Mesendoderm (in vitro differentiated cells): ENCODE data around the gene TBC1D13.
"Not testable (repeated sequence)": the region's sequence is repeated elsewhere in the genome, so short reads cannot be mapped to it uniquely, and the experiment has no call there.

Source experiments
- DNase-seq: peaks from one replicate; pipeline ENCODE4 v3.0.0; 2013
- H2AK5ac ChIP-seq: 2 replicates; pipeline ENCODE4 v1.6.1; 2013; ENCODE audit warnings: low read length, inconsistent platforms
- H2BK120ac ChIP-seq: 2 replicates; pipeline ENCODE4 v1.6.1; 2013; ENCODE audit warnings: low read depth, mild to moderate bottlenecking, low read length, moderate library complexity, mixed read lengths
- H2BK15ac ChIP-seq: replicated peaks from 2 replicates; pipeline ENCODE4 v1.6.1; 2013; ENCODE audit warnings: low read depth, mild to moderate bottlenecking, moderate library complexity
- H2BK5ac ChIP-seq: 2 replicates; pipeline ENCODE4 v1.6.1; 2013; ENCODE audit warnings: low read length, inconsistent platforms
- H3K18ac ChIP-seq: 2 replicates; pipeline ENCODE4 v1.6.1; 2013; ENCODE audit warnings: mild to moderate bottlenecking, low read length, mixed read lengths
- H3K23ac ChIP-seq: one replicate; pipeline ENCODE4 v1.6.1; 2013; ENCODE audit warnings: low read length
- H3K27ac ChIP-seq: 2 replicates; pipeline ENCODE4 v1.5.1; 2013; ENCODE audit warnings: low read depth, mild to moderate bottlenecking, inconsistent platforms, low read length, moderate library complexity
- H3K27me3 ChIP-seq: 2 replicates; pipeline ENCODE4 v1.6.1; 2013; ENCODE audit warnings: low read length, control low read depth, mild to moderate bottlenecking, inconsistent platforms; ENCODE audit not compliant: insufficient read depth, poor library complexity
- H3K36me3 ChIP-seq: 2 replicates; pipeline ENCODE4 v1.6.1; 2013; ENCODE audit warnings: low read length, inconsistent platforms; ENCODE audit not compliant: control insufficient read depth, insufficient read depth
- H3K4ac ChIP-seq: one replicate; pipeline ENCODE4 v1.6.1; 2013; ENCODE audit warnings: low read depth, mild to moderate bottlenecking, low read length, moderate library complexity
- H3K4me1 ChIP-seq: 2 replicates; pipeline ENCODE4 v1.6.1; 2013; ENCODE audit warnings: low read depth, low read length, inconsistent platforms; ENCODE audit not compliant: control insufficient read depth
- H3K4me2 ChIP-seq: 2 replicates; pipeline ENCODE4 v1.6.1; 2013; ENCODE audit warnings: low read length
- H3K4me3 ChIP-seq: 2 replicates; pipeline ENCODE4 v1.5.1; 2013; ENCODE audit warnings: mild to moderate bottlenecking, low read length
- H3K56ac ChIP-seq: one replicate; pipeline ENCODE4 v1.6.1; 2013; ENCODE audit warnings: low read length
- H3K79me1 ChIP-seq: 2 replicates; pipeline ENCODE4 v1.6.1; 2013; ENCODE audit warnings: low read length, inconsistent platforms
- H3K79me2 ChIP-seq: 2 replicates; pipeline ENCODE4 v1.6.1; 2013; ENCODE audit warnings: mild to moderate bottlenecking, low read length; ENCODE audit not compliant: control insufficient read depth, insufficient read depth
- H3K9ac ChIP-seq: 2 replicates; pipeline ENCODE4 v1.6.1; 2013; ENCODE audit warnings: low read length, inconsistent platforms
- H4K5ac ChIP-seq: one replicate; pipeline ENCODE4 v1.6.1; 2013; ENCODE audit warnings: low read length
- H4K8ac ChIP-seq: one replicate; pipeline ENCODE4 v1.6.1; 2013; ENCODE audit warnings: low read depth, mild to moderate bottlenecking, control low read depth, low read length, moderate library complexity
- WGBS: extraction: QIAGEN DNeasy Blood & Tissue Kit; methylation state at CpG from one replicate; pipeline ENCODE4 v1.1.7; 2013; ENCODE audit warnings: low lambda C conversion rate, missing lambda C conversion rate; ENCODE audit not compliant: insufficient coverage; ENCODE audit errors: extremely low coverage; 5-methylcytosine and 5-hydroxymethylcytosine counted together

Gene TBC1D13

DNA sequence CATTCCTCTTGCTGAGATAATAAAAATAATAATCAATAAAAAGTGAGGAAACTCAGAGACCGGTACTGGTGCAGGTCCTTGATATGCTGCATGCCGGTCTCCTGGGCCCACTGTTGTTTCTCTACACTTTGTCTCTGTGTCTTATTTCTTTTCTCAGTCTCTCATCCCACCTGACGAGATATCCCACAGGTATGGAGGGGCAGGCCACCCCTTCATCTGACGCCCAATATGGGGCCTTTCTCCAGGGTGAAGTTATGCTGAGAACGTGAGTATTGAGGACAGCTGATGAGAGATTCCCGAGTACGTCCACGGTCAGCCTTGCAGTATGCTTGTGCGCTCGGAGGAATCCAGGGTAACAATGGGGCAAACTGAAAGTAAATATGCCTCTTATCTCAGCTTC is 64.0 kb downstream of the TBC1D13 start:
- H4K8ac ChIP-seq, DNase-seq, H3K27me3 ChIP-seq, H3K9ac ChIP-seq, H3K36me3 ChIP-seq, H3K4me1 ChIP-seq, H3K18ac ChIP-seq, H2BK120ac ChIP-seq, H3K79me1 ChIP-seq, H2AK5ac ChIP-seq, H3K56ac ChIP-seq, H3K4me3 ChIP-seq, H2BK15ac ChIP-seq, H3K79me2 ChIP-seq, H3K23ac ChIP-seq, H4K5ac ChIP-seq, H3K4ac ChIP-seq, H2BK5ac ChIP-seq, H3K27ac ChIP-seq, H3K4me2 ChIP-seq: not testable (repeated sequence)
- no CpG with 5 or more reads among the region's 10 CpGs for WGBS

DNA sequence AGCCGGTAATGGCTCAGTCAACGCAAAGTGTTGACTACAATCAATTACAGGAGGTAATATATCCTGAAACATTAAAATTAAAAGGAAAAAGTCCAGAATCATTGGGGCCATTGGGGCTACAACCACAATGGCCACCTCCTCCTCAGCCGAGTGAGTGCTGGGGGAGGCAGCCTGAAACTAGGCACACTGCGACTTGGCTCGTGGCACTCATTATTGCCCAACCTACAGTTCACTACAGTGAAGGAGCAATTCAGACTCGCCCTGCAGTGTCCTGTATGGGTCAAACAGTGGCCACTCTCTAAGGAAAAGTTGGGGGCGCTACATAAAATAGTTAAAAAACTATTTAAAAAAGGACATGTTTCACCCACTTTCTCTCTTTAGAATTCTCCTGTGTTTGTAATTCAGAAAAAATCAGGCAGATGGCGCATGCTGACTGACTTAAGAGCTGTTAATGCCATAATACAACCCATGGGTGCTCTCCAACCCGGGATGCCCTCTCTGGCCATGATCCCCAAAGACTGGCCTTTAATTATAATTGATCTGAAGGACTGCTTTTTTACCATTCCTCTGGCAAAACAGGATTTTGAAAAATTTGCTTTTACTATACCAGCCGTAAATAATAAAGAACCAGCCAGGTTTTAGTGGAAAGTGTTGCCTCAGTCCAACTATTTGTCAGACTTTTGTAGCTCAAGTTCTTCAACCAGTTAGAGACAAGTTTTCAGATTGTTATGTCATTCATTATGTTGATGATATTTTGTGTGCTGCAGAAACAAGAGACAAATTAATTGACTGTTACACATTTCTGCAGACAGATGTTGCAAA is 64.9 kb downstream of the TBC1D13 start:
- H2AK5ac ChIP-seq, H3K4ac ChIP-seq, H3K27me3 ChIP-seq, H3K36me3 ChIP-seq, H4K5ac ChIP-seq, H3K79me1 ChIP-seq, H2BK15ac ChIP-seq, H3K4me1 ChIP-seq, H3K27ac ChIP-seq, H2BK120ac ChIP-seq, H3K23ac ChIP-seq, H3K9ac ChIP-seq, H3K18ac ChIP-seq, H4K8ac ChIP-seq, H3K4me2 ChIP-seq, DNase-seq, H3K56ac ChIP-seq, H2BK5ac ChIP-seq, H3K79me2 ChIP-seq, H3K4me3 ChIP-seq: not testable (repeated sequence)
- WGBS, result no CpG with 5 or more reads among the region's 10 CpGs

DNA sequence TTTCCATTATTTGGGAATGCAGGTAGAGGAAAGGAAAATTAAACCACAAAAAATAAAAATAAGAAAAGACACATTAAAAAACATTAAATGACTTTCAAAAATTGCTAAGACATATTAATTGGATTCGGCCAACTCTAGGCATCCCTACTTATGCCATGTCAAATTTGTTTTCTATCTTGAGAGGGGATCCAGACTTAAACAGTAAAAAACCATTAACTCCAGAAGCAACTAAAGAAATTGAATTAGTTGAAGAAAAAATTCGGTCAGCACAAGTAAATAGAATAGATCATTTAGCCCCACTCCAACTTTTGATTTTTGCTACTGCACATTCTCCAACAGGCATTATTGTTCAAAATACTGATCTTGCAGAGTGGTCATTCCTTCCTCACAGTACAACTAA is 65.6 kb downstream of the TBC1D13 start:
- H4K5ac ChIP-seq, H3K36me3 ChIP-seq, H3K4ac ChIP-seq, H3K4me2 ChIP-seq, DNase-seq, H2BK120ac ChIP-seq, H2AK5ac ChIP-seq, H2BK5ac ChIP-seq, H3K9ac ChIP-seq, H3K4me3 ChIP-seq, H3K18ac ChIP-seq, H3K27ac ChIP-seq, H3K79me2 ChIP-seq, H3K56ac ChIP-seq, H3K23ac ChIP-seq, H4K8ac ChIP-seq, H3K4me1 ChIP-seq, H3K27me3 ChIP-seq, H2BK15ac ChIP-seq, H3K79me1 ChIP-seq: not testable (repeated sequence)
- WGBS, result no CpG with 5 or more reads among the region's 2 CpGs

DNA sequence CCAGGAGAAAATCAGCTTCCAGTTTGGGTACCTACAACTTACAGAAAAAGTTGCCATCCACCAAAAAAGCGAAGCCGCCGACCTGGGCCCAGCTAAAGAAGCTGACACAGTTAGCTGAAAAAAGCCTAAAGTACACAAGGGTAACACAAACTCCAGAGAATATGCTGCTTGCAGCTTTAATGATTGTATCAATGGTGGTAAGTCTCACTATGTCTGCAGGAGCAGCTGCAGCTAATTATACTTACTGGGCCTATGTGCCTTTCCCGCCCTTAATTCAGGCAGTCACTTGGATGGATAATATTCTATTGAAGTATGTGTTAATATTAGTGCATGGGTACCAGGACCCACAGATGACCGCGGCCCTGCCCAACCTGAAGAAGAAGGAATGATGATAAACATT is 67.4 kb downstream of the TBC1D13 start:
- not testable (repeated sequence) for H3K4me2 ChIP-seq, H3K4ac ChIP-seq, DNase-seq, H3K18ac ChIP-seq, H2BK120ac ChIP-seq, H2BK15ac ChIP-seq, H3K79me2 ChIP-seq, H2BK5ac ChIP-seq, H3K79me1 ChIP-seq, H3K23ac ChIP-seq, H4K8ac ChIP-seq, H3K9ac ChIP-seq, H3K56ac ChIP-seq, H2AK5ac ChIP-seq, H3K27me3 ChIP-seq, H3K36me3 ChIP-seq, H3K4me1 ChIP-seq, H3K4me3 ChIP-seq, H3K27ac ChIP-seq, H4K5ac ChIP-seq
- no CpG with 5 or more reads among the region's 6 CpGs for WGBS

DNA sequence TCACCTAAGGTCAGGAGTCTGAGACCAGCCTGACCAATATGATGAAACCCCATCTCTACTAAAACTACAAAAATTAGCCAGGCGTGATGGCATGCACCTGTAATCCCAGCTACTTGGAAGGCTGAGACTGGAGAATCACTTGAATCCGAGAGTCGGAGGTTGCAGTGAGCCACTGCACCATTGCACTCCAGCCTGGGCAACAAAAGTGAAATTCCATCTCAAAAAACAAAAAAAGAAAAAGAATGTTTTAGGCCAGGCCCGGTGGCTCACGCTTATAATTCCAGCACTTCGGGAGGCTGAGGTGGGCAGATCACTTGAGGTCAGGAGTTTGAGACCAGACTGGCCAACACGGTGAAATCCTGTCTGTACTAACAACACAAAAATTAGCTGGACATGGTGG is 71.4 kb downstream of the TBC1D13 start:
- not testable (repeated sequence) for H2BK120ac ChIP-seq, H3K27me3 ChIP-seq, H3K18ac ChIP-seq

More for the DNA sequence above, 71.4 kb downstream of the TBC1D13 start:
- not testable (repeated sequence) for H2AK5ac ChIP-seq, H3K4ac ChIP-seq, H3K56ac ChIP-seq, H3K79me2 ChIP-seq, DNase-seq, H3K9ac ChIP-seq, H3K36me3 ChIP-seq, H2BK5ac ChIP-seq, H4K8ac ChIP-seq, H2BK15ac ChIP-seq, H3K4me2 ChIP-seq, H3K23ac ChIP-seq, H3K4me1 ChIP-seq, H3K79me1 ChIP-seq, H3K27ac ChIP-seq, H3K4me3 ChIP-seq, H4K5ac ChIP-seq
- no CpG with 5 or more reads among the region's 7 CpGs for WGBS
